ENCODE measurements around the gene TRIM24.
"Not testable (repeated sequence)": the region's sequence is repeated elsewhere in the genome, so short reads cannot be mapped to it uniquely, and the experiment has no call there.

TRIM24 gene

DNA sequence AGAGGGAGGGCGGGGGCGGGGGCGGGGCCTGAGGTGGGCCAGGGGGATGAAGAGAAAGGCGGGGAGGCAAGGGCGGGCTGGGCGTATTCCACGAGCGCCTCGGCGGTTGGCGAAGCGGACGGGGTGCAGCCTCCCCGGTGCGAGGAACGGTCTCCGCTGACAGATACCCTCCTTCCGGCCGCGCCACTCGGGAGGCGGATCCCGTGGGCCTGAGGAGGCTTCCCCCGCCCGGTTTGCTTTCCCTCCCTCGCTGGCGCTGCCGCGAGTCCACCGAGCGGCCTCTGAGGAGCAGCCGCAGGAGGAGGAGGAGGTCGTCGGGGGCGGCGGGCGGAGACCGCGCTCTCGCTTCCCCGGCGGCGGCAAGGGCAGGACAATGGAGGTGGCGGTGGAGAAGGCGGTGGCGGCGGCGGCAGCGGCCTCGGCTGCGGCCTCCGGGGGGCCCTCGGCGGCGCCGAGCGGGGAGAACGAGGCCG, at the start of gene TRIM24:
Gene TRIM24, plus strand, starts transcription at position 84 of the 473 bp plus-strand sequence. Its CDS starts 290 bp downstream, at position 374.
- TF ChIP-seq, protein P1, sequence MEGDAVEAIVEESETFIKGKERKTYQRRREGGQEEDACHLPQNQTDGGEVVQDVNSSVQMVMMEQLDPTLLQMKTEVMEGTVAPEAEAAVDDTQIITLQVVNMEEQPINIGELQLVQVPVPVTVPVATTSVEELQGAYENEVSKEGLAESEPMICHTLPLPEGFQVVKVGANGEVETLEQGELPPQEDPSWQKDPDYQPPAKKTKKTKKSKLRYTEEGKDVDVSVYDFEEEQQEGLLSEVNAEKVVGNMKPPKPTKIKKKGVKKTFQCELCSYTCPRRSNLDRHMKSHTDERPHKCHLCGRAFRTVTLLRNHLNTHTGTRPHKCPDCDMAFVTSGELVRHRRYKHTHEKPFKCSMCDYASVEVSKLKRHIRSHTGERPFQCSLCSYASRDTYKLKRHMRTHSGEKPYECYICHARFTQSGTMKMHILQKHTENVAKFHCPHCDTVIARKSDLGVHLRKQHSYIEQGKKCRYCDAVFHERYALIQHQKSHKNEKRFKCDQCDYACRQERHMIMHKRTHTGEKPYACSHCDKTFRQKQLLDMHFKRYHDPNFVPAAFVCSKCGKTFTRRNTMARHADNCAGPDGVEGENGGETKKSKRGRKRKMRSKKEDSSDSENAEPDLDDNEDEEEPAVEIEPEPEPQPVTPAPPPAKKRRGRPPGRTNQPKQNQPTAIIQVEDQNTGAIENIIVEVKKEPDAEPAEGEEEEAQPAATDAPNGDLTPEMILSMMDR (IDR thresholded peaks at IDR 0.05; ENCODE audit: extremely low read depth, missing control alignments): no peak
- DNase-seq (ENCODE audit: low spot score): no peak

DNA sequence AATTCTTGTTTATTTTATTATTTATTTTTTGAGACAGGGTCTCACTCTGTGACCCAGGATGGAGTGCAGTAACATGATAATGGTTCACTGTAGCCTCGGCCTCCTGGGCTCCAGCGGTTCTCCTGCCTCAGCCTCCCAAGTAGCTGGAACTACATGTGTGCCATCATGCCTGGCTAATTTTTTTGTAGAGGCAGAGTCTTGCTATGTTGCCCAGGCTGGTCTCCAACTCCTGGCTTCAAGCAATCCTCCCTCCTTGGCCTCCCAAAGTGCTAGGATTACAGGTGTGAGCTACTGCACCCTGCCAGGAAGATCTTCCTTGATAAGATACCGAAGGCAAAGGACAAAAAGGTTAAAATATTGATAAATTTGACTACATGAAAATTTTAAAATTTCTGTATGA, 48.0 kb upstream of the TRIM24 start:
- DNase-seq (ENCODE audit: low spot score): not testable (repeated sequence)

DNA sequence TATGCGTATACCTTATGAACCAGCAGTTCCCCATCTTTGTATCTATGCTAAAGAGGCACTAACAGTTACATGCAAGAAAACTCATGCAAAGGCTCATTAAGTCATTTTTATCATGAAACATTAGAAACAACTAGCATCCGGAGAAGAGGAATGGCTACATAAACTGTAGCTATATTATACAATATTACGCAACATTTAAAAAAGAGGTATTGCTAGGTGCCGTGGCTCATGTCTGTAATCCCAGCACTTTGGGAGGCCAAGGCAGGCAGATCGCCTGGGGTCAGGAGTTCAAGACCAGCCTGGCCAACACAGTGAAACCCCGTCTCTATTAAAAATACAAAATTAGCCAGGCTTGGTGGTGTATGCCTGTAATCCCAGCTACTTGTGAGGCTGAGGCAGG, 47.1 kb upstream of the TRIM24 start:
- DNase-seq (ENCODE audit: low spot score): not testable (repeated sequence)

DNA sequence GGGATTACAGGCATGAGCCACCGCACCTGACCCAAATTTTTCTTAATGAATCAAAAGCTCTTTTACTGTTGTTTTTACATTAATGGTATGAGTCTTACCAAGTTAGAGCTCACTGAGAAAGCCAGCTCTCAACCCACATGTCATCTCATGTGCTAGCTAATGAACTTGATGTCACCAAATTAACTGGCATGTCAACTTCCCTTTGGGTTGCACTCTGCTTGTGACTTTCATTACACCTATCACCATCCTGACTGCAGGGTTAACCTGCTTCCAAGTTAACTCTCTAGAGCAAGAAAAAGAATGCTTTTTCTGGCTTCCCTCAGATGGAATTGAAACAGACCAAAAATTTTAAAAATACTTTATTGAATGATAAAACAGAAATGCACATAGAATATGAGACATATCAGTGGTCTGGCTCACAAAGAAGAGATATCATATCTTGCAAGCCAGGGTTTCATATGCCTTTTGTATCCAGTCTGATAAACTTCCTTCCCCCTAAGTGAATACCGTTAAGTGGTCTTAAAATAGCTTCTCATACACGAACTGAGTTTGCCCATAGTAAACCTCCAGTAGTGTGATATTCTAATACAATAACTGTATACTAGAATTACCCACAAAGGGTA, 42.9 kb upstream of the TRIM24 start:
- TF ChIP-seq, protein P1 (IDR thresholded peaks at IDR 0.05; ENCODE audit: extremely low read depth, missing control alignments): no peak
- DNase-seq (ENCODE audit: low spot score): no peak

DNA sequence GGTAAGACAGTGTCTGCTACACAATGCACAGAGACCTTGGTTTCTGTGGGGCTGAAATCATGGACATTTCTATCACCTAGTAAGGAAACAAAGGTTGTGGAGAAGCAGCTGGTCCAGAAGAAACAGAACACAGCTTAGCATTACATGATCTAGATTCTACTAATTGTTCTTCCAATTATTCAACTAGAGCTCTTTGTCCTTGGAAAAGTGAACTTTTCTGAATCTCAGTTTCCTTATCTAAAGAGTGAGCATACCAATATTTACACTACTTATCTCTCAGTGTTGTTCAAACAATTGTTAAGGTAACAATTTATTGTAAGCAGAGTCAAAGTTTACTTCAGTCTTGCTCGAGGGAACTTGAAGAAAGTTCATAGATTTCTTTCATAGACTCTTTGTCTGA, 42.3 kb upstream of the TRIM24 start:
- no peak for DNase-seq (ENCODE audit: low spot score)
- TF ChIP-seq, protein P1 (IDR thresholded peaks at IDR 0.05; ENCODE audit: extremely low read depth, missing control alignments): no peak

DNA sequence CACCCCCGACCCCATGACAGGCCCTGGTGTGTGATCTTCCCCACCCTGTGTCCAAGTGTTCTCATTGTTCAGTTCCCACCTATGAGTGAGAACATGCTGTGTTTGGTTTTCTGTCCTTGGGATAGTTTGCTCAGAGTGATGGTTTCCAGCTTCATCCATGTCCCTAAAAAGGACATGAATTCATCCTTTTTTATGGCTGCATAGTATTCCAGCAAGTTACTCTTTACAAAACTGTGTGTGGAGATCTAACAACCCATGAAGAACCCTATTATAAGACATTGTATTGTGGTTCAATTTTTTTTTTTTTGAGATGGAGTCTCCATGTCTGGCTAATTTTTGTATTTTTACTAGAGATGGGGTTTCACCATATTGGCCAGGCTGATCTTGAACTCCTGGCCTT, 41.7 kb upstream of the TRIM24 start:
- DNase-seq (ENCODE audit: low spot score): not testable (repeated sequence)

DNA sequence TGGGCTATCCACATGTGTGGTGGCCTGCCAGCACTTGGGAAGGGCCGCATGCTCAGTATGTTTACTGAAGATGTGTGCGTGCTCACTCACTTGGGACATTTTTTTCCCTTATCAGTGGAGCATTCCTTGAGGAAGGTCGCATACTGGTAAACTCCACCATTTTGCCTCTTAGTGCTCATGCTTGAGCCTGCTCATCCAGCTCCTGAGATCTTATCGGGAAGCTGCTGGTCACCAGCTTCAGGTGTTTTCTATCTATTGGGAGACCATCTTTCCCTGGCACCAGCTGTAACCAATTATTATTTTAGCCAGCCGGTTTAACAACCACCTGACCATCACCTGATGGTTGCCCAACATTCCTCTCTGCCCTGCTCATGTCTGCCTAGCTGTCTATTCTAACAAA, 35.0 kb upstream of the TRIM24 start:
- no peak for DNase-seq (ENCODE audit: low spot score)
- TF ChIP-seq, protein P1 (IDR thresholded peaks at IDR 0.05; ENCODE audit: extremely low read depth, missing control alignments): no peak

DNA sequence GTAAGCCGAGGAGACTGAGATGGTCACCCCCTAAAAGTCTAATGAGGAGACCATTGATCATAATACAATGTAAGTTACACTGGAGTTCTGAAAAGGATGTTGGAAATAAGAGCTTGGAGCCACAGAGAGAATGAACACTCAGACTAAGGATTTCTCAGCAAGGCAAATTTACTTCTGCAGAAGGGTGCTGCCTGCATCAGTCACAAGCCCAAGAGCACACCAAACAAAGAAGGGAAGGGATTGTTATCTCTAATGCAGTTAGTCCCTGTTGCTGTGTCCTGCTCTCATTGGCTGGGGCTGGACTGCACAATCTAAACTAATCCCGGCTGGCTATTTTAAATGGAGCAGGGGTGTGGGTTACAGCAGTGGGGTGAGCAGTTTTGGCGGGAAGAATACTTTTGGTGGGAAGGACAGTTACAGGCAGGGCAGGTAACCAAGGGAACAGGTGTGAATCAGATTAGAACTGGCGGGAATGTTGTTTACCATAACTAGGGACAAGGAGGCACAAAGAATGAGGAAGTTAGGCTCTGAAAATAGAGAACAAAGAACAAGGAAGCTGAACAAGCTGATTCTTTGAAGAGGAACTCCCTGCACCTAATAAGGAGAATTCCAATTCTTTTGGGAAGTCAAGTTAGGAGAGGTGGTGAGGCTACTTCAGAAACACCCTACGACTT, 30.3 kb upstream of the TRIM24 start:
- no peak for DNase-seq (ENCODE audit: low spot score)
- TF ChIP-seq, protein P1 (IDR thresholded peaks at IDR 0.05; ENCODE audit: extremely low read depth, missing control alignments): no peak

DNA sequence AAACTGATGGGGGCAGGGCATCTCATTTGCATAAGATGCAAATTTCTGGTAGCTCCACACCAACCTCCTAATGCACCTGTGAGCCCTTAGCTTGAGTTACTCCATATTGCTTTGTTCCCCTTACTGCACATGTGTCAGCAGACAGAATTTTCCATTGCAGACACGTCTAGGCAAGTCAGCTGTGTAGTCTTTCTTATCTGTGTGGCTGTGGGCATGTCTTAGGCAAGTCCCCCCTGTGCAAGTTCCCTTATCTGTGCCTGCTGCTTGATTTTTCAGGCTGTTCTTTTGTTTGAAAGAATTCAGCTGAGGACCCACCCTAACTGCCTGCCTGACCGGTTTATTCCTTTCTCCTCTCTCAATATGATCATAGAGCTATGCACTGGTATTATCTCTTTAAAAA, 28.5 kb upstream of the TRIM24 start:
- TF ChIP-seq, protein P1 (IDR thresholded peaks at IDR 0.05; ENCODE audit: extremely low read depth, missing control alignments): no peak
- no peak for DNase-seq (ENCODE audit: low spot score)

Data from GM20000 (cell line).